Neural crest cell (in vitro differentiated cells): ENCODE measurements around the gene GLS. TPM values are rescaled to one million over a fixed set of nuclear protein-coding genes. Genes with fewer than 3 reads are reported as not detected.
"Not testable (repeated sequence)": the region's sequence is repeated elsewhere in the genome, so short reads cannot be mapped to it uniquely, and the experiment has no call there.

Experiments
- DNase-seq: peaks from one replicate; pipeline ENCODE4 v3.0.0; 2021; ENCODE audit warnings: low read depth, mixed read lengths, low spot score
- H3K27ac Mint-ChIP-seq: one replicate; pipeline ENCODE4 v1.8.0; 2021; ENCODE audit warnings: mild to moderate bottlenecking, mixed read lengths; ENCODE audit not compliant: unreplicated experiment
- H3K27me3 Mint-ChIP-seq: 2 replicates; pipeline ENCODE4 v1.8.0; 2021; ENCODE audit warnings: low read depth, mild to moderate bottlenecking, mixed read lengths
- H3K36me3 Mint-ChIP-seq: 2 replicates; pipeline ENCODE4 v1.8.0; 2021; ENCODE audit warnings: low read depth, mild to moderate bottlenecking, mixed read lengths
- H3K4me1 Mint-ChIP-seq: 2 replicates; pipeline ENCODE4 v1.8.0; 2021; ENCODE audit warnings: mixed read lengths
- H3K4me3 Mint-ChIP-seq: one replicate; pipeline ENCODE4 v1.8.0; 2021; ENCODE audit warnings: mild to moderate bottlenecking, mixed read lengths
- H3K9me3 Mint-ChIP-seq: 2 replicates; pipeline ENCODE4 v1.8.0; 2021; ENCODE audit warnings: mixed read lengths
- CTCF ChIP-seq: fragments of 200-600 bp; sonication (generic); conservative IDR thresholded peaks from 2 replicates; pipeline ENCODE4 v1.5.0; 2021; ENCODE audit warnings: antibody characterized with exemption, mild to moderate bottlenecking
- total RNA-seq: library from RNA; stranded (reverse); gene quantifications from 2 replicates; pipeline ENCODE4 v1.2.1, GENCODE V29; 2021

The GLS gene
- total RNA-seq, 1 donor from 2014 or later = 85.6 TPM

GRCh38 chr2:190959911-190960788 lies 79.5 kb downstream of the GLS start:
- peaks cover 7% of the 10 kb centered on the region for H3K9me3 Mint-ChIP-seq
- no peak for DNase-seq
- no peak overlapping the region for H3K4me3 Mint-ChIP-seq
- H3K4me1 Mint-ChIP-seq = no peaks in the 10 kb centered on the region
- H3K27me3 Mint-ChIP-seq = no peaks in the 10 kb centered on the region
- H3K27ac Mint-ChIP-seq = no peak overlapping the region
- TF ChIP-seq CTCF = no peak
- peaks cover 31% of the 10 kb centered on the region for H3K36me3 Mint-ChIP-seq

DNA sequence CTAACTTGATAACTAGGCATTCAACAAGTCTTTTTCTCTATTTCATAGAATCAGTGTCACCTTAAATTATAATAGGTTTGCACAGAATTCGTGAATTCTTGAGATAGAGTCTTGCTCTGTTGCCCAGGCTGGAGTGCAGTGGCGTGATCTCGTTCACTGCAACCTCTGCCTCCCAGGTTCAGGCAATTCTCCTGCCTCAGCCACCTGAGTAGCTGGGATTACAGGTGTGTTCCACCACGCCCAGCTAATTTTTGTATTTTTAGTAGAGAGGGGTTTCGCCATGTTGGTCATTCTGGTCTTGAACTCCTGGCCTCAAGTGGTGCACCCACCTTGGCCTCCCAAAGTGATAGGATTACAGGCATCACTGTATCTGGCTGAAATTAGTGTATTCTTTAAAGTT lies 80.5 kb downstream of the GLS start:
- not testable (repeated sequence) for H3K27ac Mint-ChIP-seq, H3K9me3 Mint-ChIP-seq, DNase-seq, H3K4me3 Mint-ChIP-seq, H3K27me3 Mint-ChIP-seq, H3K4me1 Mint-ChIP-seq
- H3K36me3 Mint-ChIP-seq = peaks cover 32% of the 10 kb centered on the region

- Mint-ChIP-seq H3K27me3 (no peaks in the 10 kb centered on the region), H3K9me3 (no peaks in the 10 kb centered on the region), H3K27ac (no peak overlapping the region), H3K4me3 (no peak overlapping the region), H3K36me3 (peaks cover 27% of the 10 kb centered on the region), H3K4me1 (no peaks in the 10 kb centered on the region)
- no peak for DNase-seq
- no peak for TF ChIP-seq CTCF
Measured at GRCh38 chr2:190961918-190962487, 81.4 kb downstream of the GLS start.

DNA sequence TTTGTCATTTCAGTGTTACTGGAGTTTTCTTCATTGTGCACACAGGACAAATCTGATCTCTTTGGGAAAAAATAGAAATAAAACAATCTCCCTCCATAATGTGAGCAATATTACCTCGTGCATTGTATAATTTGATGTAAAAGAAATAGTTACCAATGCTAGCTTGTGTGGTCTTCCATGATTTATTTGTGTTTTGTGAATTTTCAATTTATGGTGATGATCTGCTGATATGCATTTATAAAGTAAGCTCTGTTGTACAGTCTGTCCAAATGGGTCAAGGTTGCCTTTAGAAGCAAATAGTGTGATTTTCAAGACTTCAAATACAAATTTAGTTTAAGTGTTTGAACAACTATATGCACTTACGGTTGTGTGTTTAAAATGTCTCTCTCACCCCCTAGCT lies 82.5 kb downstream of the GLS start:
- H3K4me1 Mint-ChIP-seq = no peaks in the 10 kb centered on the region
- DNase-seq = no peak
- H3K27me3 Mint-ChIP-seq = no peaks in the 10 kb centered on the region
- H3K4me3 Mint-ChIP-seq = no peak overlapping the region
- no peak for TF ChIP-seq CTCF
- H3K9me3 Mint-ChIP-seq = no peaks in the 10 kb centered on the region
- peaks cover 22% of the 10 kb centered on the region for H3K36me3 Mint-ChIP-seq
- H3K27ac Mint-ChIP-seq = no peak overlapping the region

DNA sequence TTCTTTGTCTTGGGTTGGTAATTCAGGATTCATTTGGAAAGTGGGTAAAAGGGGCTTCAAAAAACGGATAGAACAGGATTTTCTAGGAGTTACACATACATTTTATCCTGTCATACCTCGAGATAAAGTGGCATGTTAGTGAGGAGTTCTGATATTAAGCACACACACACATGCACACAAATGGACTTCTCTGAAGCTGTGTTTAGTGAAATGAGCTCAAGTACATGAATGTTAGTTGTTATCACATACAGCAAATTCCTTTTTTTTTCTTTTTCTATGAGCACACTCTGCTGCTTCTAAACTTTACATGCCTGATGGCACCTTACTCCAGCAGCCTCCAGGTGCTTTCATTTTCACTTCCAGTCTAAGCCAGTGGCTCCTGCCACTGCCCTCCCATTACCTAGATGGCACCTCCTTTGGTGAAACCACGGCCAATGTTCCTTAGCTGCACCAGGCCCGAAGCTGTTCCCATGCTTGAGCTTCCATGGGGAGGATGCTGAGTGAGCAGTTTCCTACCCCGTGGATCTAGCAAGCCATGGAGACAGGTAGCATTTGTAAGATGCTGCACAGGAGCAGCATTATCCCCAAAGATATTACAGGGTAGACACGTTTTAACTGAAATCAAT lies 83.7 kb downstream of the GLS start:
- no peaks in the 10 kb centered on the region for H3K4me1 Mint-ChIP-seq
- no peaks in the 10 kb centered on the region for H3K27me3 Mint-ChIP-seq
- H3K27ac Mint-ChIP-seq = no peak overlapping the region
- no peak for TF ChIP-seq CTCF
- H3K36me3 Mint-ChIP-seq = peaks cover 15% of the 10 kb centered on the region
- H3K4me3 Mint-ChIP-seq = no peak overlapping the region
- H3K9me3 Mint-ChIP-seq = no peaks in the 10 kb centered on the region
- no peak for DNase-seq
